M059J (cell line): ENCODE measurements around the gene MFSD2A. TPM values are rescaled to one million over a fixed set of nuclear protein-coding genes. Genes with fewer than 3 reads are reported as not detected.
"Not testable (repeated sequence)": the region's sequence is repeated elsewhere in the genome, so short reads cannot be mapped to it uniquely, and the experiment has no call there.

Experiments
- DNase-seq: peaks from one replicate; pipeline ENCODE4 v3.0.0-alpha.2; 2012; ENCODE audit warnings: low read depth
- total RNA-seq: library from RNA; depleted of rRNA; stranded (reverse); fragments of >200 nt; shearing (Covaris generic); gene quantifications from 2 replicates; pipeline ENCODE4 v1.2.3, GENCODE V29; 2014

Gene MFSD2A
- total RNA-seq, 1 experiment from 2014 or later: 2.3 TPM

GRCh38 chr1:39940980-39941871, 13.7 kb upstream of the MFSD2A start:
- DNase-seq: no peak

GRCh38 chr1:39943471-39944290, 11.3 kb upstream of the MFSD2A start:
- no peak for DNase-seq

DNA sequence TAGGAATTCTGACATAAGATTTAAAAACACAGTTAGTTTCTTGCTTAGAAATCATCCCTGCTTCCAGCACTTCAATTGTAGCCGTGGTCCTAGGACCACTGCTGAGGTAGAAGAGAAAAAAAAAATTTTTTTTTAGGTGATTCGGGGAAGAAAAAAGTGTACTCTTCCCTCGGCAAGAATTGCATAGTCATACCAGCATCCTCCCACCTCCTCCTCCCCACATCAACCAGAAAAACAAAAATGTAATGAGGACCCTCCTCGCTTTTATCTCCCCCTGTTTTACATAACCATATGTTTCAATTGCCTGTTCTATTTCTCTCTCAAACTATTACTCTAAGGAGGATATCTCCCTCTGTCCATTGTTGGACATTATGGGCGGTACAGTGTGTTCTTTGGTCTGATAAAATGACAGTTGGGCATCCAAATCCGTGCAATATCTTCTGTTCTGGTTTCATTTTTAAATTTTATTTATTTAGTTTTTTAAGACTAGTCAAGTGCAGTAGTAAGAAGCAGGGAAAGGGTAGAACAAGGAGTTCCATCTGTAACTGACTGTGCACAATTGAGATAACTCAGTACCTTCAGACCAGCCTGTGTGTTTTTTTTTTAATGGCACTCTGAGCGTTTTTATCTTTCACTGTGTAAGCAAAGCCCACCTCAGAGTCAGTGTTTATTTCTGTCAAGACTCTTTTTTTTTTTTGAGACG, 10.4 kb upstream of the MFSD2A start:
- DNase-seq: no peak

DNA sequence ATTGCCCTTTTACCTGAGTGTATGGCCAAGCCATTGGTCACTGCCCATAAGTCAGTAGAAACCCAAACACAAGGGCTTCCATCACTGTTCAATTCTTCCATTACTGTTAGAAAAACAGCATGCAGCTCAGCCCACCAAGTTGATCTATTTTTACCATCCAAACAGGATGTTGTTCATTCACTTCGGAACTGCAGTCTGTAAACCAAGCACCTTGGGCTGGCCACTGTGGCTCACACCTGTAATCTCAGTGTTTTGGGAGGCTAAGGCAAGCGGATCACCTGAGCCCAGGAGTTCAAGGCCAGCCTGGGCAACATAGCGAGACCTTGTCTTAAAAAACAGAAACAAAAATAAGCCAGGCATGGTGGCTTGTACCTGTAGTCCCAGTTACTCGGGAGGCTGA, 8.7 kb upstream of the MFSD2A start:
- DNase-seq: no peak

DNA sequence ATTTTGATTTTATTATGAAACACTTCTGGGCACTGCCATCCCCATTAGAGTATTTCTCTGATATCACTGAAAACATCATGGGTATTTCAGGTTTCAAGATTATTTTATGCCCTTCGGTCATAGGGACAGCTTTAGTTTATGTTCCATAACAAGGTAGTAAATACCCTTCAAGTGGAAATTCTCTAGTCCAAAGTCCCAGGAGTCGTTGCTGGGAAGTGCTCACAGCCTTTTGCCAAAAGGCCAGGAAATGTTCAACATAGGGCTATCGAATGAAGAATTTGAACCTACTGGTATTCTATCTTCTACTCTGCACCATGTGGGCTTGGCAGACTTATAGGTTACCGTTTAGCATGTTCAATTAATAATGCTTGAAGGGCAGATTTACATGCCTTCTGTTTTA, 7.7 kb upstream of the MFSD2A start:
- no peak for DNase-seq

- DNase-seq: no peak
These were observed 5.1 kb upstream of the MFSD2A start for GRCh38 chr1:39949891-39950290.

GRCh38 chr1:39951926-39952325, 3.0 kb upstream of the MFSD2A start:
- no peak for DNase-seq

- DNase-seq: peak; percentile 31
These were observed 2.4 kb upstream of the MFSD2A start for GRCh38 chr1:39952359-39953110.

GRCh38 chr1:39954324-39954869, 548 bp upstream of the MFSD2A start:
- DNase-seq: no peak

- DNase-seq: peak; percentile 63
These were observed 898 bp downstream of the MFSD2A start for GRCh38 chr1:39955547-39956539.

DNA sequence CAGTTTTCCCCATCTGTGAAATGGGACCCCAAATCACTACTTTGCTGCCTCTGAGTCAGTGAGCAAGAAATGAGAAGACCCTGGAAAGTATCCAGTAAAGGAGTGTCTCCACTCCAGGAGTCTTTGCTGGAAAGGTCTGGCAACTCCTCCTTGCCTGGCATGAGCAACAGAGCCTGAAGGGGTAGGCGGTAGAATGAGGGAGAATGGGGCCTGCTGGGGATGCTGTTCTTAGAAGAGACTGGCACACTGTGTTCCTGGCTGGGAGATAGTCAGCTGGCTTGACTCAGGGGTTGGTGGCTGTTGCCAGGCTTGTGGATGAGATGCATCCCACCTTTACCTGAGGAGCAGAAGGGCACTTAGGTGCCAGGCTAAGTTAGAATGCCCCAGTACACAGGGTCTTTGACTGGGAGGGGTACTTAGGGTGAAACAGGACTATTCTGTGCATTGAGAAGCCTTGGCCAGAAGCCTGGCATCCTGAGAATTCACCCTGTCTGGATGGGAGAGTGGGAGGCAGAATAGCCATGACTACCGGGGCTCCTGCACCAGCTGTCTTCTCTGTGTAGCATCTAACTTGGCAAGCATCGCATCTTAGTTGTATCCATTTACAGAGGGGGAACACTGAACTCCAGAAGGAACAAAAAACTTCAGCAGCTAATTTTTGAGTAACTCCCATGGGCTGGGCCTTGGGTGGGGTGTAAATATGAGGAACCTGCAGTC, 2.5 kb downstream of the MFSD2A start:
- DNase-seq: peak; percentile 41

GRCh38 chr1:39958403-39959200, 3.7 kb downstream of the MFSD2A start:
- no peak for DNase-seq

DNA sequence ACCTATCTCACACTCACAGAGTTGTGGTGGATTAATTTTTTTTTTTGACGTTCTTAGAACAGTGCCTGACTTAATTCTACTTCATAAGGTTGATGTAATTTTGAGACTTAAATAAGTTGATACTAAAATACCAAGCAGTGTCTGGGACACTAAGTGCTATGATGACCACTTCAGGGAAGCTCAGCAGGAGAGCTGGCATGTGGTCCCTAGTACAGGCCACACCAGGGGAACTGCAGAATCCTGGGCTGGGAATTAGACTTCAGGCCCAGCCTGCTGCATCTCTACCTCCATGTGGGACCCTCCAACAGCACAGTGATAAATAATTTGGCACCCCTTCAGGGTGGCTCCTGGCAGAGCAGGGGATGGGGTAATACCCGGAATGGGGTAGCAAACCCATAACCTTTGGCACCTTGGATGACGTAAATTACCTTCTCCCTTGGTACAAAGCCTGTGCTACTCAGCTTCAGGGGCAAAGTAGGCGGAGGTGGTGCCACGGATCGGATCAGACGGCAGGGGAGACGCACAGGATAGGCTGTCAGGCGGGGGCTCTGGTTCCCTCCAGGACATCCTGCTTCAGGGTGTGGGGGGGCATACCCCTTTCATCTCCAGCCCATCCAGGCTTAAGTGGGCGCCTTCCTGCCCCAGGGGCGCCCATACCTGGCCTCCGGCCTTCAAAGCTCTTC, 4.8 kb downstream of the MFSD2A start:
- DNase-seq: no peak

GRCh38 chr1:39960431-39960958, 5.5 kb downstream of the MFSD2A start:
- DNase-seq: no peak

DNA sequence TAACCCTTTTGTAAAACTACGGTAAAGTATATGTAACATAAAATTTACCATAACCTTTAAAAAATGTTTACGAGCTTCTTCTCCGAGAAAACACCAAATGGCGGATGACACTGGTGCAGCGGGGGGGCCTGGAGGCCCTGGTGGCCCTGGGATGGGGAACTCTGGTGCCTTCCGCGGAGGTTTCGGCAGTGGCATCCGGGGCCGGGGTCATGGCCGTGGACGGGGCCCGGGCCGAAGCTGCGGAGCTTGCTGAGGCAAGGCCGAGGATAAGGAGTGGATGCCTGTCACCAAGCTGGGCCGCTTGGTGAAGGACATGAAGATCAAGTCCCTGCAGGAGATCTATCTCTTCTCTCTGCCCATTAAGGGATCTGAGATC, 7.5 kb downstream of the MFSD2A start:
- DNase-seq: no peak

DNA sequence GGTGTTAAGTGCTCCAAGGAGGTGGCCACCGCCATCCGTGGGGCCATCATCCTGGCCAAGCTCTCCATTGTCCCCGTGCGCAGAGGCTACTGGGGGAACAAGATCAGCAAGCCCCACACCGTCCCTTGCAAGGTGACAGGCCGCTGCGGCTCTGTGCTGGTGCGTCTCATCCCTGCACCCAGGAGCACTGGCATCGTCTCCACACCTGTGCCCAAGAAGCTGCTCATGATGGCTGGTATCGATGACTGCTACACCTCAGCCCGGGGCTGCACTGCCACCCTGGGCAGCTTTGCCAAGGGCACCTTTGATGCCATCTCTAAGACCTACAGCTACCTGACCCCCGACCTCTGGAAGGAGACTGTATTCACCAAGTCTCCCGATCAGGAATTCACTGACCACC, 8.0 kb downstream of the MFSD2A start:
- DNase-seq: not testable (repeated sequence)

DNA sequence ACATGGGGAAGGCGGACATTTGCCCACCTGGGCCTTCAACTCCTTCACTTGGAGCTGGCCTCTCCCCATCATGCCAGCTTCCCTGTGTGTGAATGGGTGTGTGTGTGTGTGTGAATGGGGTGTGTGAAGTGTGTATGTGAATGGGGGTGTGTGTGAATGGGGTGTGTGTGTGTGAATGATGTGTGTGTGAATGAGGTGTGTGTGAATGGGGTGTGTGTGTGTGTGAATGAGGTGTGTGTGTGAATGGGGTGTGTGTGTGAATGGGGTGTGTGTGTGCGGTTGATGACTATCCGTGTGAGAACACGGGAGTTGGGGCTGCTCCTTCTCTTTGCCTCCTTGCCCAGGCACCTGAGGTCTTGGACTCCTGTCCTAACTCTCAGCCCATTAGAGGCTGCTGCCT, 9.6 kb downstream of the MFSD2A start:
- no peak for DNase-seq

- no peak for DNase-seq
These were observed 10.1 kb downstream of the MFSD2A start for GRCh38 chr1:39965044-39965443.
